ENCODE measurements around the gene LIPA. TPM values are rescaled to one million over a fixed set of nuclear protein-coding genes. Genes with fewer than 3 reads are reported as not detected.

Gene LIPA
- total and polyA plus RNA-seq, 10 donors = 28.6 to 828 (median 337) TPM

GRCh38 chr10:89204621-89205185 is 46.9 kb downstream of the LIPA start:
- Histone ChIP-seq H3K9me3 (no peaks in the 10 kb centered on the region), H3K4me1 (peaks cover 4 to 29% (median 24%) of the 10 kb centered on the region in 6 donors), H3K4me3 (no peak overlapping the region), H3K27ac (no peak overlapping the region), H3K27me3 (replicated peaks in 1 of 7) (peaks cover 0 to 61% (median 24%) of the 10 kb centered on the region in 7 donors), H3K36me3 (no peaks in the 10 kb centered on the region)
- 59 to 74% (median 69%) methylated on average over 4 to 6 of the region's 6 CpGs for WGBS, 5 donors
- DNase-seq = no peak
- intact Hi-C loops (cut with DNase I; ENCODE audit: low total_unique reads) = no loop called here
- TF ChIP-seq POLR2A (IDR thresholded peaks at IDR 0.05) = no peak
- no peak for TF ChIP-seq POLR2AphosphoS5 (IDR thresholded peaks at IDR 0.05)
- TF ChIP-seq CTCF (IDR thresholded peaks at IDR 0.05 in 8 of 11, conservative IDR thresholded peaks at IDR 0.05 in 3 of 11) = no peak

GRCh38 chr10:89203237-89203636 is 48.3 kb downstream of the LIPA start:
- WGBS, 5 donors = 97 to 100% (median 100%) methylated on average over 1 of the region's 1 CpG
- H3K27me3 ChIP-seq (replicated peaks in 1 of 7) = peaks cover 0 to 50% (median 20%) of the 10 kb centered on the region in 7 donors
- intact Hi-C loops (cut with DNase I; ENCODE audit: low total_unique reads) = no loop called here

GRCh38 chr10:89202033-89202425 is 49.5 kb downstream of the LIPA start:
- Histone ChIP-seq H3K36me3 (no peaks in the 10 kb centered on the region), H3K27ac (no peak overlapping the region), H3K4me3 (no peak overlapping the region), H3K27me3 (replicated peaks in 1 of 7) (peaks cover 0 to 38% (median 11%) of the 10 kb centered on the region in 7 donors), H3K9me3 (no peaks in the 10 kb centered on the region), H3K4me1 (peaks cover 0 to 12% (median 8%) of the 10 kb centered on the region in 6 donors)
- no peak for TF ChIP-seq POLR2AphosphoS5 (IDR thresholded peaks at IDR 0.05)
- TF ChIP-seq POLR2A (IDR thresholded peaks at IDR 0.05) = no peak
- TF ChIP-seq CTCF (IDR thresholded peaks at IDR 0.05 in 8 of 11, conservative IDR thresholded peaks at IDR 0.05 in 3 of 11) = no peak
- 48 to 92% (median 69%) methylated on average over 2 of the region's 2 CpGs for WGBS, 5 donors
- intact Hi-C loops (cut with DNase I; ENCODE audit: low total_unique reads) = no loop called here
- no peak for DNase-seq

More at GRCh38 chr10:89203237-89203636, 48.3 kb downstream of the LIPA start:
- TF ChIP-seq POLR2A (IDR thresholded peaks at IDR 0.05) (no peak), POLR2AphosphoS5 (IDR thresholded peaks at IDR 0.05) (no peak), CTCF (IDR thresholded peaks at IDR 0.05 in 8 of 11, conservative IDR thresholded peaks at IDR 0.05 in 3 of 11) (no peak)
- H3K4me1 ChIP-seq = peaks cover 3 to 24% (median 20%) of the 10 kb centered on the region in 6 donors
- no peak for DNase-seq
- no peaks in the 10 kb centered on the region for H3K9me3 ChIP-seq
- no peak overlapping the region for H3K27ac ChIP-seq
- no peak overlapping the region for H3K4me3 ChIP-seq
- no peaks in the 10 kb centered on the region for H3K36me3 ChIP-seq

GRCh38 chr10:89201345-89202032 is 50.1 kb downstream of the LIPA start:
- H3K27me3 ChIP-seq (replicated peaks in 1 of 7) = peaks cover 0 to 32% (median 6%) of the 10 kb centered on the region in 7 donors
- no peak overlapping the region for H3K4me3 ChIP-seq
- no peaks in the 10 kb centered on the region for H3K9me3 ChIP-seq
- DNase-seq = no peak
- peaks cover 0 to 6% (median 3%) of the 10 kb centered on the region in 6 donors for H3K4me1 ChIP-seq
- intact Hi-C loops (cut with DNase I; ENCODE audit: low total_unique reads) = no loop called here
- WGBS, 5 donors = 78 to 86% (median 81%) methylated on average over 7 of the region's 7 CpGs
- H3K27ac ChIP-seq = no peak overlapping the region
- no peaks in the 10 kb centered on the region for H3K36me3 ChIP-seq
- TF ChIP-seq POLR2AphosphoS5 (IDR thresholded peaks at IDR 0.05) = no peak
- no peak for TF ChIP-seq POLR2A (IDR thresholded peaks at IDR 0.05)
- TF ChIP-seq CTCF (IDR thresholded peaks at IDR 0.05 in 8 of 11, conservative IDR thresholded peaks at IDR 0.05 in 3 of 11) = no peak
